ENCODE data around the gene RFESD.

The RFESD gene

GRCh38 chr5:95646569-95647431, at the start of gene RFESD:
RFESD (plus strand) TSS chr5:95646777; CDS start chr5:95652272, 5,495 bp downstream.
- DNase-seq (ENCODE audit: low spot score), result peak; percentile 89

DNA sequence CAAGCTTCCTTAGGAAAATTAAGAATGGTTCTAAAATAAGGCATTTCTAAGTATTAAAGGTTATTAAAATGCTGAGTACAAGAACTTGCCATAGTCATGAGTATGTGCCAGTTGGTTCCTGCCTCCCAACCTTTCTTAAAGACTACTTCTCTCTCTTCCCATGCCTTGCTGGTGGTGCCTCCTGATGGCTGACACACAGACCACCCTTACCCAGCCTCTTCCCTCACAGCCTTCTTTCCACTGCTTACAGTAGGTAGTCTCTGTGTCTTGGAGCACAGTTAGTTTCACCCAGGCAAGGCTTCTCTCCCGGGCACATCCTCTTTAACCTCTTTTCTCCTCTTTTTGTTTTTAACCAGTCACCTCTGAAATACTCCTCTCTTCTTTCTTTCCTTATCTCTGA, 47.3 kb upstream of the RFESD start:
- DNase-seq (ENCODE audit: low spot score), result no peak

DNA sequence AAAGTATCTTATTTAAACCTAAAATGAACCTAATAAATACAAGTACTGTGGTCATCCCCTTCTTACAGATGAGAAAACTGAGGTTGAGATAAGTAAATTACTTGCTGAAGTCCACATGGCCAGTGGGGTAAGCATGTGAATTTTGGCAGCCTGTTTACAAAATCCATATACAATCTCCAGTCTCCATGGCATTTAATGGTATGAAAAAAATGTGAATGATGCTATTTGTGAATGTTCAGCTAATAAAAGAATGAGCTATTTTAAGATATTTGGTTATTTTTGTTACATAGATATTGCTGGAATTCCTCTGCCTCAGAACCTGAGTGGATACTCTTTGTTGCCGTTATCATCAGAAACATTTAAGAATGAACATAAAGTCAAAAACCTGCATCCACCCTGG, 46.0 kb upstream of the RFESD start:
- DNase-seq (ENCODE audit: low spot score), result no peak

- no peak for DNase-seq (ENCODE audit: low spot score)
Observed at GRCh38 chr5:95605786-95606185, 40.8 kb upstream of the RFESD start.

GRCh38 chr5:95606419-95606818, 40.2 kb upstream of the RFESD start:
- DNase-seq (ENCODE audit: low spot score), result no peak

GRCh38 chr5:95609711-95610110, 36.9 kb upstream of the RFESD start:
- DNase-seq (ENCODE audit: low spot score), result no peak

GRCh38 chr5:95610546-95610945, 36.0 kb upstream of the RFESD start:
- no peak for DNase-seq (ENCODE audit: low spot score)

- DNase-seq (ENCODE audit: low spot score), result no peak
Observed at GRCh38 chr5:95611396-95611795, 35.2 kb upstream of the RFESD start.

GRCh38 chr5:95613514-95613913, 33.1 kb upstream of the RFESD start:
- DNase-seq (ENCODE audit: low spot score), result no peak

DNA sequence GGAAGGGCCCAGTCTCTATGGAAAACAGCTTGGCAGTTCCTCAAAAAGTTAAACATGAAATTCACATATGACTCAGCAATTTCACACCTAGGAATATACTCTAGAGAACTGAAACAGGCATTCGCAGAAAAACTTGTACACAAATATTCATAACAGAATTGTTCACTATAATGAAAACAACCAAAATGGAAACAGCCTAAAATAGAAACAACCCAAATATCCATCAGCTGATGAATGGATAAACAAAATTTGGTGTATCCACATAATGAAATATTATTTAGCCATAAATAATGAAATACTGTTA, 31.5 kb upstream of the RFESD start:
- DNase-seq (ENCODE audit: low spot score), result no peak

GRCh38 chr5:95617057-95617456, 29.5 kb upstream of the RFESD start:
- no peak for DNase-seq (ENCODE audit: low spot score)

DNA sequence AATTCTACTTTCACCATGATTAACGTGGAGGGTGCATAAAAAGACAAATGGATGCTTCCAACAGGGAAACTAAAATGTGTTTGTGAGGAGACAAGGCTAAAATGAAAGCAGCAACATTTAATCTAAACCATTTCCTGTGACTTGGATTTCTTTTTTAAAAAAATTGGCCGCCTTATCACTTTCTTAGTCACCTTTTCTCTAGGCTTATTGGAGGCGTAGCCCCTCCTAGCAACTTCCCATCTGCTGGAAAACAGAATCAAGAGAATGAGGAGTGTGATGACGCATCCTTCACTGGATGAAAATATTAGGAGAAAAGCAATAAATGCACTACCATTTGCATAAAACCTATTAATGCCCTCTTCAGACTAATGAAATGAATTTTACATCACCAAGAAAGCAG, 27.5 kb upstream of the RFESD start:
- no peak for DNase-seq (ENCODE audit: low spot score)

DNA sequence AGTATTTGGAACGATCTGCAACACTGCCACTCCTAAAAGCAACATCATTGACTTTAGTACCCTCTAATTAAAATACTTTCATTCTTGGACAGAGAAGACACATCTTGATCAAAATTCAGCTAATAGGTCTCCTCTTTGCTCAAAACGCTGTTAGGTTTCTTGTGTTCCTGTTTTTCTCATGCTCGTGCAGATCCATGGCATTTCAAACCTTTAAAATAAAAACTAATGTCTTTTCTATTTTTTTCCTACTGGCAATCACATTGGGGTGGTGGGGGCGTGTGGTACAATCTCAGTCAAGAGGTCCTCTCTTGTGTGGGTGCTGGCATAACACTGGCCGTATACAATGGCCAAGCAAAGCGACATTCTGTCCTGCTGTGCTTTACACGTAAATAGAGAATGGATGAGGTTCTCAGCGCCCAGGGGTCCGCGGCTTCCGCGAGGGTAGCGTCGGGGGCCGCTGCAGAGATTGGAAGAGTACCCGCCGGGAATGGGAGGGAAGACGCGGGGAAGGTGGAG, 27.0 kb upstream of the RFESD start:
- no peak for DNase-seq (ENCODE audit: low spot score)

- DNase-seq (ENCODE audit: low spot score), result peak; percentile 52
Observed at GRCh38 chr5:95620030-95620869, 26.3 kb upstream of the RFESD start, which contains the start of gene GPR150. GPR150 (plus strand) TSS chr5:95620087; CDS start chr5:95620276, 189 bp downstream.

GRCh38 chr5:95620870-95621838, 25.4 kb upstream of the RFESD start:
- peak; percentile 23 for DNase-seq (ENCODE audit: low spot score)

DNA sequence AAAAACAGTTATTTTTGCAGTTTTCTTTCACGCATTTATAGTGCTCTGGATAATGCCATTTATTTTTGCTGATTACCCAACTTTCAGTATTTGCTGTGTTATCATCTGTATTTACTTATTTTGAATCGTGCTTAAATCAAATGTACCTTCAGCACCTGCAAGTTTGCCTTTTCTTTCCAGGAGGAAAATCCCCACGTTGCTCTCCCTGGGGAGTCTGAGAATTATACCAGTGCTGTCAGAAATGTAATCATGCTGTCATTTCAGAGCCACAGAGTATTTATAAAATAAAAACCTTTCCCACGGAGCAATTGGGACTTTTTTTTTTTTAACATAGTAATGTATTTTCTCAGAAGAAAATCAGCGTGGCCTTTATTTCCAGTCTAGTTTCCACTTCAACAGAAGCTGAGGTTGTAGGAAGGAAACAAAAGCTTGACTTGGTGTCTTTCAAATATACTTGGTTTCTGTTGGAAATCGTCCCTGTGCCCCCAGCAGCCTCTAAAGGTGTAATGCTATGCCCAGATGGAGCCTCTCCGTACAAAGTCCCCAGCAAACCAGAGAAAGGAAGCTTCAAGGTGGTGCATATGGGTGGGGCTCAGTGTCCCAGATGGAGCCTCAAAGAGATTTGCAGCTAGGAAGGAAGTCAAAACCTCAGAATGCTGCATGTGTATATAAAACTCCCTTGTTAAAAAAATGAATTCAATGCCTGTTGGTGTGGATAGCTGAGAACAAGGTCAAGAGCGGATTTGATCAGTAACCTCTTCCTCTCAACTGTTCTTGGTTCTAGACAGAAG, 24.5 kb upstream of the RFESD start:
- DNase-seq (ENCODE audit: low spot score), result peak; percentile 41

- DNase-seq (ENCODE audit: low spot score), result no peak
Observed at GRCh38 chr5:95623706-95624105, 22.9 kb upstream of the RFESD start.

- no peak for DNase-seq (ENCODE audit: low spot score)
Observed at GRCh38 chr5:95624368-95624767, 22.2 kb upstream of the RFESD start.

GRCh38 chr5:95626701-95627100, 19.9 kb upstream of the RFESD start:
- no peak for DNase-seq (ENCODE audit: low spot score)

- DNase-seq (ENCODE audit: low spot score), result no peak
Observed at GRCh38 chr5:95627971-95628810, 18.4 kb upstream of the RFESD start.

Measured in CD4-positive, alpha-beta T cell treated with Interleukin-15 for 4 hours (primary cell).